Measurements from ENCODE around the gene RWDD2A.

The RWDD2A gene

GRCh38 chr6:83192871-83193746 lies at the start of gene RWDD2A, which contains the start of gene PGM3:
TSS of gene RWDD2A (plus strand) at chr6:83193357. CDS start at chr6:83194452, 1,095 bp downstream.
TSS of gene PGM3 (minus strand) at chr6:83193265. CDS start at chr6:83191012, 2,253 bp downstream.
- H3K4me2 ChIP-seq (ENCODE audit: low read depth, low read length, poor library complexity, severe bottlenecking): peak within 1 kb of the TSS; percentile 83
- peaks cover 39% of the 10 kb centered on the region for H3K4me1 ChIP-seq (ENCODE audit: insufficient read depth, low read length, poor library complexity, severe bottlenecking)
- no peaks in the 10 kb centered on the region for H3F3A ChIP-seq (ENCODE audit: low read depth)
- peaks cover 6% of the 10 kb centered on the region for H4K20me1 ChIP-seq (ENCODE audit: insufficient read depth, low read length, poor library complexity, severe bottlenecking)
- peak within 1 kb of the TSS; percentile 79 for H3K9ac ChIP-seq (ENCODE audit: low read depth, low read length, poor library complexity, severe bottlenecking)
- H2AFZ ChIP-seq (ENCODE audit: low read length): peak within 1 kb of the TSS; percentile 94
- no peaks in the 10 kb centered on the region for H3K9me3 ChIP-seq (ENCODE audit: insufficient read depth, low read depth, low read length)
- no peak for TF ChIP-seq CTCF (conservative IDR thresholded peaks at IDR 0.05; ENCODE audit: low read length)
- TF ChIP-seq EZH2phosphoT487 (IDR thresholded peaks at IDR 0.05; ENCODE audit: borderline replicate concordance): no peak
- no peaks in the 10 kb centered on the region for H3K9me2 ChIP-seq (replicated peaks; ENCODE audit: low read depth, low read length)
- peak within 1 kb of the TSS; percentile 92 for H3K4me3 ChIP-seq (ENCODE audit: low read length, poor library complexity, severe bottlenecking)
- no peaks in the 10 kb centered on the region for H3K36me3 ChIP-seq (ENCODE audit: insufficient read depth, low read length)
- H3K27me3 ChIP-seq (ENCODE audit: insufficient read depth, low read length, poor library complexity, severe bottlenecking): no peaks in the 10 kb centered on the region
- peaks cover 42% of the 10 kb centered on the region for H3K79me2 ChIP-seq (ENCODE audit: insufficient read depth, low read length)

GRCh38 chr6:83151114-83151513 lies 42.0 kb upstream of the RWDD2A start:
- Histone ChIP-seq H3K27me3 (ENCODE audit: insufficient read depth, low read length, poor library complexity, severe bottlenecking) (no peaks in the 10 kb centered on the region), H4K20me1 (ENCODE audit: insufficient read depth, low read length, poor library complexity, severe bottlenecking) (no peaks in the 10 kb centered on the region), H3K9me3 (ENCODE audit: insufficient read depth, low read depth, low read length) (no peaks in the 10 kb centered on the region), H3K79me2 (ENCODE audit: insufficient read depth, low read length) (no peaks in the 10 kb centered on the region), H3K4me2 (ENCODE audit: low read depth, low read length, poor library complexity, severe bottlenecking) (no peak overlapping the region), H3K4me3 (ENCODE audit: low read length, poor library complexity, severe bottlenecking) (no peak overlapping the region), H3K36me3 (ENCODE audit: insufficient read depth, low read length) (peaks cover 19% of the 10 kb centered on the region; the same call in 1 of the 2 replicates), H3K9me2 (replicated peaks; ENCODE audit: low read depth, low read length) (no peaks in the 10 kb centered on the region), H2AFZ (ENCODE audit: low read length) (no peak overlapping the region), H3K4me1 (ENCODE audit: insufficient read depth, low read length, poor library complexity, severe bottlenecking) (no peaks in the 10 kb centered on the region), H3F3A (ENCODE audit: low read depth) (no peaks in the 10 kb centered on the region), H3K9ac (ENCODE audit: low read depth, low read length, poor library complexity, severe bottlenecking) (no peak overlapping the region)
- TF ChIP-seq EZH2phosphoT487 (IDR thresholded peaks at IDR 0.05; ENCODE audit: borderline replicate concordance) (no peak), CTCF (conservative IDR thresholded peaks at IDR 0.05; ENCODE audit: low read length) (no peak)

GRCh38 chr6:83152913-83153312 lies 40.2 kb upstream of the RWDD2A start:
- no peak overlapping the region for H2AFZ ChIP-seq (ENCODE audit: low read length)
- H3K36me3 ChIP-seq (ENCODE audit: insufficient read depth, low read length): peaks cover 19% of the 10 kb centered on the region; the same call in 1 of the 2 replicates
- H3K9ac ChIP-seq (ENCODE audit: low read depth, low read length, poor library complexity, severe bottlenecking): no peak overlapping the region
- H3K79me2 ChIP-seq (ENCODE audit: insufficient read depth, low read length): no peaks in the 10 kb centered on the region
- no peaks in the 10 kb centered on the region for H3K27me3 ChIP-seq (ENCODE audit: insufficient read depth, low read length, poor library complexity, severe bottlenecking)
- H3K9me3 ChIP-seq (ENCODE audit: insufficient read depth, low read depth, low read length): no peaks in the 10 kb centered on the region
- no peak for TF ChIP-seq CTCF (conservative IDR thresholded peaks at IDR 0.05; ENCODE audit: low read length)
- TF ChIP-seq EZH2phosphoT487 (IDR thresholded peaks at IDR 0.05; ENCODE audit: borderline replicate concordance): no peak
- no peaks in the 10 kb centered on the region for H3K9me2 ChIP-seq (replicated peaks; ENCODE audit: low read depth, low read length)
- H3K4me3 ChIP-seq (ENCODE audit: low read length, poor library complexity, severe bottlenecking): no peak overlapping the region
- H3K4me1 ChIP-seq (ENCODE audit: insufficient read depth, low read length, poor library complexity, severe bottlenecking): no peaks in the 10 kb centered on the region
- H4K20me1 ChIP-seq (ENCODE audit: insufficient read depth, low read length, poor library complexity, severe bottlenecking): no peaks in the 10 kb centered on the region
- H3K4me2 ChIP-seq (ENCODE audit: low read depth, low read length, poor library complexity, severe bottlenecking): no peak overlapping the region
- no peaks in the 10 kb centered on the region for H3F3A ChIP-seq (ENCODE audit: low read depth)
